NOMO-1 treated with dmso at 0.1 percent for 144 hours (cell line): ENCODE measurements around the gene NSMF.

ENCODE experiments used
- DNase-seq: peaks from one replicate; lab custom pipeline; 2025; ENCODE audit not compliant: unreplicated experiment; lab: John Stamatoyannopoulos, UW

Gene NSMF

DNA sequence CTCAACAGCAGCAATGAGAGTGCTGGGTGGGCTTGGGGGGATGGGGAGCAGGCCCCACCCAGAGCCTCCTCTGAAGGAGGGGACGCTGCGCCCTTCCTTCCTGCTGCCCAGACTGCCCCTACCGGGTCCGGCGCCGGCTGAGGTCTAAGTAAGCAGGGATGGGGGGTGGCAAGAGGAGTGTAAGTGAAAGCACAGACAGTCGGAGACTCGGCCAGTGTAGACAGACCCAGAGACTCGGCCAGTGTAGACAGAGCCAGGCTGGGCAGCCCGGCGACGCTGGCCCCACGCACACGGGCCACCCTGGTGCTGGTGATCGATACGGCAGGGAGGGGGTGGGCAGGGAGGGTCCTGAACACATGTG is 10.6 kb downstream of the NSMF start:
- DNase-seq: no peak

DNA sequence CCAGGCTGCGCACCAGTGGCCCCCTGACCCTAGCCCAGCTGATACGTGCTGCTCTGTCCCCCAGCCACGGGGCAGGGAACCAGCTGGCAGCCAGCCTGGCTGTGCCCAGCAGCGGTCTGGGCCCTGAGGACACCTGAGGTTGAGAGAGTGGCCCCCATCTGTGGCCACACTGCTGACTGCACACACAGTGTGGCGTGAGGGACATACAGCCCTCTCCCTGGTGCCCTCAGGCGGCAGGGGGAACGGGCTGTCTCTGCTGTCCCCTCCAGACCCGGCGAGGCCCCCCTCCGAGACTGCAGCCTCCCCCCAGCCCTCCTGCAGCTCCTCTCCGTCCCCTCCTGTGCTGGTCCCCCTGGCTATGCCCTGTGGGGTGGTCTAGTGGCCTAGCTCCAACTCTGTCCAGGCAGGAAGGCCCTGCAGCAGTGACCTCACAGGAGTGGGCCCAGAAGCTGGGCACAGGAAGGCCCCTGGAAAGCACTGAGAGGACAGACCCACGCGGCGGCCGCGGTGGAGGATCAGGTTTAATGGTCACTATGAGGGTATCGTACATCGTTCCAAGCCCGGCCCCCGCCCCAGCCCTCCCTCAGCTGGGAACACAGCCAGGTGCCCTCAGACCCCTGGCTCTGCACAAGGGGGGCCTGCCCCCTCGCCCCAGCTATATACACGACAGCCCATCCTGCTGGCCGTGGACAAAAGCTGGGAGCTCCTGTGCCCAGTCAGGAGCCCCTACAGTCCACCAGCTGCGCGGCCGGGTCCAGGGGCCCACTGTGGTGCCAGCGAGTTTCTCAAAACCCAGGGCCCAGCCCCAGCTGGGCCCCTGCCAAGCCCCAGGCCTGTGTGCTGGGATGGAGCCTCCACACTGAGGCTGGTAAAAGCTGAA is 11.2 kb downstream of the NSMF start:
- DNase-seq: no peak

DNA sequence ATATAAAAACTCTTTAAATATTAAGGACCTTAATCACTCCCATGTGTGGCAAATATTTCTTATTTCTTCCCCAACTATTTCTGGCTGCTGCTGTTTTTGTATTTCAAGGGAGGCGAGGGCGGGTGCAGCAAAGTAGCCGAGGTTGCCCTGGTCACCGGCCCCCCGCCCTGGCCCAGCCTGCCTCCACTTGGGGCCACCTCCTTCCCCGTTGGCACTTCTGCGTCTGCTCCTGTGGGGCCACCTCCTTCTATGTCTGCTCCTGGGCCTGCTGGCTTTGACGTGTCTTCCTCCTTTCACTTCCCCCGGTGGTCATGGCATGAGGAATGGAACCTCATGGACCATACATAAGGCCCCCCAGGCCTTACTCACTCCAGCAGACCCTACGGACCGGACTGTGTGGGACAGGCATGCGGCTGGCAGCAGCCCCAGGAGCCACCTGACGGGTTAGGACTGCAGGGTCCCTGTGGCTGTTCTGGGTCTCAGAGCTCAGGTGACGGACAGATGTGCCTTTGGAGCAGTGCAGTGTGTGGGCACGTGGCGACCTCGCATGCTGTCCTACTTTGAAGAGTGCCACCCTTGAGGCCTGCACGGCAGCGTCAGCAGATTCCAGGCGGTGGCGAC is 12.2 kb downstream of the NSMF start:
- peak; percentile 87 for DNase-seq

DNA sequence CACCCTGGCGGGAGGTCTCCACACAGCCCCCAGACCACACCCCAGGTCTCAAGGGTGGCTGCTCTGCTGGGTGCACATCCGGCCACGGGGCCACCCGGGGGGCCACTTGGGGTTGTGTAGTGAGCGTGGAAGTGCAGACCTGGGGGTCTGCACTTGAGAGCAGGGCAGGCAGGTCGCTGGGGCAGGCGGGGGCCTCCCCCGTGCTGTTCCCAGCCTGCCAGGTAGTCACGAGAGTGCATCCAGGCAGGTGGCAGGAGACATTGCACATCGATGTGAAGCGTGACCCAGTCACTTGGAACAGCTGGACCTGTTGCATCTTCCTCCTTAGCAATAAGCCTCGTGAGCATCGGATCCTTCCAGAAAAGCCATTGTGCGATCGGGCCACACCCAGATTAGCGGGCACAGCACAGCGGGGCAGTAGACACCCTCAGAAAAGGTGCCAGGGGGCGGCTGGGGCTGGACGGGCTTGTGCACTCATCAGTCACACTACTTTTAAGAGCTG is 13.2 kb downstream of the NSMF start:
- DNase-seq: no peak

DNA sequence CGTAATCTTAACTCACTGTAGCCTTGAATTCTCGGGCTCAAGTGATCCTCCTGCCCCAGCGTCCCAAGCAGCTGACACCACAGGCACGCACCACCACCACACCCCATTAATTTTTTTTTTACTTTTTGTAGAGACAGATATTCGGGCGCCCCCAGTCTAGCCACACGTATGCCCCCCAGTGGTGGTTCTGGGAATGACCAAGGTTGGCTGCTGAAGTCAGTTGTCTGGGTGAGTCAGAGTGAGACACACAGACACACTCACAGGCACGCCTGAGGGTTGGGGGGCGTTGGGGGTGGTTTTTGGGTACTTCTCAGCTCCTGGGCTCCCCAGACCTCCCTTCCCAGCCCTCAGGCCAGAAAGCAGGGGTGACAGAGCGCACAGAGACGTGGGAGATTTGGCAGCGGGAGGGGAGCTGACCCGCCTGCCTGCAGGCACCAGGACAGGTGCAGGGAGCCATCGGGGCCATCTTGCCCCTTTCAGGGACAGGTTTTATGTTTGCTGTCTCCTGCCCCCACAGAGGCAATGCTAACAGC is 13.8 kb downstream of the NSMF start:
- peak; percentile 69 for DNase-seq

DNA sequence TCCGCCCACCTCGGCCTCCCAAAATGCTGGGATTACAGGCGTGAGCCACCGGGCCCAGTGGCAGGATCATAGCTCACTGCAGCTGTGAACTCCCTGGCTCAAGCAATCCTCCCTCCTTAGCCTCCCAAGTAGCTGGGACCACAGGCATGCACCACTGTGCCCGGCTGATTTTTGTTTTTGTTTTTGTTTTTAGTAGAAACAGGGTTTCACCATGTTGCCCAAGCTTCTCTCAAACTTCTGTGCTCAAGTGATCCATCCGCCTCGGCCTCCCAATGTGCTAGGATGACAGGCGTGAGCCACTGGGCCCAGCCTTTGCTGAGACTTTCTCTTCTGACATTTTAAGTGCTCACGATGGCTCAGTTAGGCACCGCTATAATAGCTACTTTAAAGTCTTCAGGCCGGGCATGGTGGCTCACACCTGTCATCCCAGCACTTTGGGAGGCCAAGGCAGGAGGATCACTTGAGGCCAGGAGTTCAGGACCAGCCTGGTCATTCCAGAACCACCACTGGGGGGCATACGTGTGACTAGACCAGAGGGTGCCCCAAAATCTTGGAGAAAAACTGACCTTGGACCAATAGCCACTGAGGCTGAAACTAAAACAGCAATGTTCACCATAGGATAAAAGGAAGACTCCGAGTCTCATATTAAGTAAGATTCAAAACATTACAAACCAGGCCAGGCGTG is 14.9 kb downstream of the NSMF start:
- no peak for DNase-seq

DNA sequence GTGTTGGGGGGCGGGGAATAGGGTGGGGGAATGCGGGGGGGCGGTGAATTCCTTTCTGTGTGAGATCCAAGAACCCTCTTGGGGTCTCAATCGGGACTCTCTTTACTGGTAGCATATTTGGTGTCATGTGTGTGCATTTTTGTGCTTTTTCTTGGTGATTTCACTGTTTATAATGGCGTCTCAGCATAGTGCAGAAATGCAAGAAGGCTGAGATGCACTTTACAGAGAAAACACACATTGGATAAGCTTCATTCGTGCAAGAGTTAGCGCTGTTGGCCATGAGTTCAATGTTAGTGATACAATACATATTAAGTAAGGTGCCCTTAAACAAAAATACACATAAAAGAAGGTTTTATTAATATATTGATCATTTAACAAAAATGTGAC is 17.2 kb downstream of the NSMF start:
- no peak for DNase-seq

DNA sequence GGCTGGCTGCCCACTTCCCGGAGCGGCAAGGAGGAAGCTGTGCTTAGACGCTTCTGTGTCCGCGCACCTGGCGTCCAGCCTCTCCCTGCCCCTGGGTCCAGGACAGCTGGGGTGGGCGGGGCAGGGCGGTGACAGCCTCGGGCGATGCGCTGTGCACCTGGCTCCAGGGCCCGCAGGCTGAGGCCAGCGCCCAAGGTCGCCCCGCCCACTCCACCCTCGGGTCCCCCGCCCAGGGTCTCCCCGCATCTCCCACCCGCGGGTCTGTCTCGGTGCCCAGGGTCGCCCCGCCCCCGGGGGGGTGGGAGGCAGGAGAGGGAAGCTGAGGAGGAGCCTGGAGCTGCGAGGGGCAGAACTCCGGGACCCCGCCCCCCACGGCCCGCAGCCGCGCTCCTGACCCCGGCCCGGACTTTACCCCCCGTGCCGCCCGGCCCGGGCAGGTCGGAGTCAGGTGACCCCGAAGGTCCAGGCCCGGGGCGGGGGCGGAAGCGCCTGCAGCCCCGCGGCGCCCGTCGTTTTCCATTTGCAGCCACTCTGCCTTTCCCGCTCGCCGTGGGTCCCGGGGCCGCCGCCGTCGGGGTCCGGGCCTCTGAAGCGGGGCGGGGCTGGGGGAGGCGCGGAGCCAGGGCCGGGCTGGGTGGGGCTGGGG is 17.7 kb downstream of the NSMF start, which contains the start of gene ENTPD8:
TSS of gene ENTPD8 (minus strand) at position 69 of the 646 bp plus-strand sequence. CDS start 3,072 bp downstream, outside the sequence.
- no peak for DNase-seq

DNA sequence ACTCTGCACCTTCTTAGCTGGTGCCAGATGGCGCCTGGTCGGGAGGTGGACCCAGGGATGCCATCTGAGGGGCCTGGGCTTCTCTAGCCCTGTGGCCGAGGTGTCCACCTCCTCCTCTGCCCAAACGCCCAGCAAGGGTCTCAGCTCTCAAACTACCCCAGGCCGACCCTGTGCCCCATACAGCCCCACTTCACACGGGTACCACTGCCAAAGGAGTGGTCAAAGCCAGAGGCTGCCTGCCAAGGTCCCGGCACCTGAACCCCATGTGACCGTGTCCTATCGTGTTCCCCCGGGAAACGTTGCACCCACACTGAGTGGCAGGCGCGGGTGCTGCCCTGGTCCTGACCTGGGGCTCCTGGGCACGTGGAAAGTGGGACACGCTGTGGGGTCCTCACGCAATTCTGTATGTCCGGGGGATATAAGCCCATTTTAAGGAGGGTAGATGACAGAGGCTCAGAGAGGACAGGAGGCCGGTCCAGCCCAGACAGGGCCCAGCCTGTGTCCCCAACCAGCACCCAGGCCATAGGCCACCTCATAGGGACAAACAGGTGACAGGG is 19.9 kb downstream of the NSMF start:
- DNase-seq: no peak

DNA sequence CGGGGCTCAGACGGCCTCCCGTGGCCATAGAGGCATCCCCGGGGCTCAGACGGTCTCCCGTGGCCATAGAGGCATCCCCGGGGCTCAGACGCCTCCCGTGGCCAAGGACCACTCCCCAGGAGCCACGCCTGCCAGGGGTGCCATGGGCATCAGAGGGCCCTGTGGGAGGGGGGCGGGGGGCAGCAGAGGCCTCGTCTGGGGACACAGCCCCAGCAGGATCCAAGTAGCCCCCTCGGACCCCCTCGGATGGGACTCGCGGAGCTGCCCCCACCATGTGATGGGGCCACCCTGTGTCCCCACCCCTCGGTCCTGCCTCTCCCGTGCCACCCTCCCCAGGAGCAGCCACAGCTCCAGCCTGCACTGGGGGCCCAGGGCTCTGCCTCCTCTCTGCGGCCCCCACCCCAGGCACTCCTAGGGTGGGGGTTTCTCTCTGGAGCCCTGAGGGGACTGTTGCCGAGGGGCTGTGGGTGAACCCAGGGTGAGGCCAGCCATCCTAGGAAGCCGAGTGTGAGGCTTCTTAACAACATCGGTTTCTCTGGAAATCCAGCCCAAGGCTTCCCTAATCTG is 20.5 kb downstream of the NSMF start:
- DNase-seq: no peak

DNA sequence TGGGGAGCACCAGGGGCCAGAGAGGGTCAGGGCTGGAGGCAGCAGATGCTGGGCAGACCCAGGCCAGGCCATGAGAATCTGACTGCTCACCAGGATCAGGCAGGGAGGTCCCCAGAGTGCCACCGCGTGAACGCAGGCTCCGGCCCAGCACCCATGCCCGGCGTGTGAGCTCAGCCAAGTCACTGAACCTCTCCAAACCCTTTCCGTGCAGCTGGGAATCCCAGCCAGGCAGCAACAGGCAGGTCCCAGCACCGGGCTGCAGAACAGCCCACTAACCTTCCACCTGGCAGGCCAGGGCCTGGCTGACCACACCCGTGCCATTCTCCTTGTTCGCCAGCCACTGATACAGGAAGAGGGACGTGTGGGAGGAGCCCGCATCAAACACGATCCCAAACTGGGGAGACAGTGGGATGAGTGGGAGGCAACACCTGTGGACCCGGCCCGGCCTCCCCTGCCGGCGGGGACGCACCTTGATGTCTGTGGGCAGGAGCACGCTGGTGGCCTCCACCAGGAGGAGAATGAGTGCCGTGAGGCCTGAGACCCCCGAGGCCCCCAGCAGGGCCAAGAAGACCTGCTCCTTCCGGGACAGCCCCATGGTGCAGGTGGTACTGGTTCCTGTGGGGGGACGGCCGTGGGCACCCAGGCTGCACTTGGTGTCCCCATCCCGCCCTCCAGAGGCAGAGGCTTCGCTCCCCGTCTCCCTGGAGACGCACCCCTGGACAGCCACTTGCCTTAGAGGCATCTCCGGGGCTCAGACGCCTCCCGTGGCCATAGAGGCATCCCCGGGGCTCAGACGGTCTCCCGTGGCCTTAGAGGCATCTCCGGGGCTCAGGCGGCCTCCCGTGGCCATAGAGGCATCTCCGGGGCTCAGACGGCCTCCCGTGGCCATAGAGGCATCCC is 21.2 kb downstream of the NSMF start:
- no peak for DNase-seq

DNA sequence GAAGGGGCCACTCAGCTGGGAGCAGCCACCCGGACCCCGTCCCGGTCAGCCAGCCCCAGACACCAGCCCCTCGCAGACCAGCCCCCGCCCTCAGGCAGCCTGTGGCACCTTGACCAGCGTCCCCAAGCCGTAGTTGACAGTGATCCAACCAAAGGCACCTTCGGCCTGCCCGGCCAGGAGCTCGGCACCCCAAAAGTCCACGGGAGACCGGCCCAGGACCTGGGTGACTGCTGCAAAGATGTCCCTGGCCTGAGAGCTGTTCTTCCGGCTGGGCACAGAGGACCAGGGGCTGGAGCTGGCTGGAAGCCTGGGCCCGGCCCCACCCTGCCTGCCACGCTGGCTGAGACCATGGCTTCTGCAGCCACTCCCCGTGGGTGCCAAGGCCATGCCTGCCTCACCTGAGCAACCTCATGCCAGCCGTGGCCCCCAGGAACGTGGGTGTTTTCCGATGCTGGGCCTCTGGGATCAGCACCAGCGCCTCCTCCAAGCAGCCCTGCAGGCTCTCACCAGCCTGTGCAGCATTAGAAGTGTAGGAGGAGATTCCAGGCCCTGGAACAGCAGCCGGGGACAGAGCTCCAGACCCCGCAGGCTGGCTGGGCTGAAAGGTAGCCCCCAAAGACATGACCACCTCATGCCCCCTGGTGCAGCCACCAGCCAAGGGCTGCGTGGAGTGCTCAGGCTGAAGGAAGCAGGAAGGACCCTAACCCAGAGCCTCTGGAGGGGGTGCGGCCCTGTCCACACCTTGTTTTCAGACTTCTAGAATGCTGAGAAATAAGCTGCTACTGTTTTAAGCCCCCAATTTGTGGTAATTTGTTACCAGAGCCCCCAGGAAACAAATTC is 22.2 kb downstream of the NSMF start:
- DNase-seq: no peak

DNA sequence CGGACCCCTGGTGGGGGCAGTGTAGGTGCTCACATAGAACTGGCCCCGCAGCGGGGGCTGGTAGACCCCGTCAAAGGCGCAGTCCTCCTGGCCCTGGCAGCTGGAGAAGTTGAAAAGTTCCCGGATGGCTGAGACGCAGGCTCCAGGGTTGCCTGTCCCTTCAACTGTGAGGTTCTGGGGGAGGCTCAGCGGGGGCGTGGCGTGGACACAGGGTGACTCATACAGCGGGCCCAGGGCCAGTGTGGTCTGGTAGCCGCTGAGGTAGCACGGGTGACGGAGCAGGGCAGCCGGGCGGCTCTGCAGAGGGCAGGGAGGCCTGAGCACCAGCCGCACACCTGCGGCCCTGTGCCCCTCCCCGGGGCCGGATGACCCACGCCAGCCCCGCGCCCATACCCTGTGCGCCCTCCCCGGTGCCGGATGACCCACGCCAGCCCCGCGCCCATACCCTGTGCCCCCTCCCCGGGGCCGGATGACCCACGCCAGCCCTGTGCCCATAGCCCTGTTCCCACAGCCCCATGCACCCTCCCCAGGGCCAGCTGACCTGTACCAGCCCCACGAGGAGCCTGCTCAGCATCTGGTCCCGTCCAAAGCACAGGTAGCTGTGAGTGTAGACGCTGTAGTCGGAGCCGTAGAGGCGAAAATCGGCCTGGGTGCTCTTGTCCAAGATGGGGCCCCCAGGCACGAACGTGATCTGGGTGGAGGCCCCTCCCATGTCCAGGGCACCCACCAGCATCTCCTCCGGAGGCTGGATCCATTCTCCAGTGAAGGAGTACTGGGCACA is 23.0 kb downstream of the NSMF start:
- peak; percentile 29 for DNase-seq

DNA sequence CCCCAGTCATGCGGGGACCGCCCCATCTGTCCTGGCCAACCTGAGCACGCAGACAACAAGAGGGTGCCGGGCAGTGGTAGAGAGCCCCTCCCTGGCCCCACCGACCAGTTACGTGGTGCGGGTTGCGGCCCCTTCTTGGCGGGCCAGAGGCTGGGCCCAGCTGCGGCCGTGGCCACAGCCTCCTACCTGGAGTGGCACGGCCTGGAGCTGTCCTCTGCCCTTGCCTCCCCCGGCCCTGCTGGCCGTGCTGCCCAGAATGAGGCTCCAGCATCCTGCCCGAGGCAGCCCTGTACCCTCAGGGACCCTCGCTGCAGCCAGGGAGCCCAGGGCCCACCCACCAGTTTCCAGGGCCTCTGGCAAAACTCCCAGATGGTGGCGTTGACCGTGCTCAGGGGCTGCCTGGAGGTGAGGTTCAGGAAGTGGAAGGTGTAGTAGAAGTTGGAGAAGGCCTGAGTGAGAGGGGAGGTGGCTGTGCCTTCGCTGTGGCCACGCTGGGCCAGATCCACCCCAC is 23.7 kb downstream of the NSMF start:
- DNase-seq: no peak

DNA sequence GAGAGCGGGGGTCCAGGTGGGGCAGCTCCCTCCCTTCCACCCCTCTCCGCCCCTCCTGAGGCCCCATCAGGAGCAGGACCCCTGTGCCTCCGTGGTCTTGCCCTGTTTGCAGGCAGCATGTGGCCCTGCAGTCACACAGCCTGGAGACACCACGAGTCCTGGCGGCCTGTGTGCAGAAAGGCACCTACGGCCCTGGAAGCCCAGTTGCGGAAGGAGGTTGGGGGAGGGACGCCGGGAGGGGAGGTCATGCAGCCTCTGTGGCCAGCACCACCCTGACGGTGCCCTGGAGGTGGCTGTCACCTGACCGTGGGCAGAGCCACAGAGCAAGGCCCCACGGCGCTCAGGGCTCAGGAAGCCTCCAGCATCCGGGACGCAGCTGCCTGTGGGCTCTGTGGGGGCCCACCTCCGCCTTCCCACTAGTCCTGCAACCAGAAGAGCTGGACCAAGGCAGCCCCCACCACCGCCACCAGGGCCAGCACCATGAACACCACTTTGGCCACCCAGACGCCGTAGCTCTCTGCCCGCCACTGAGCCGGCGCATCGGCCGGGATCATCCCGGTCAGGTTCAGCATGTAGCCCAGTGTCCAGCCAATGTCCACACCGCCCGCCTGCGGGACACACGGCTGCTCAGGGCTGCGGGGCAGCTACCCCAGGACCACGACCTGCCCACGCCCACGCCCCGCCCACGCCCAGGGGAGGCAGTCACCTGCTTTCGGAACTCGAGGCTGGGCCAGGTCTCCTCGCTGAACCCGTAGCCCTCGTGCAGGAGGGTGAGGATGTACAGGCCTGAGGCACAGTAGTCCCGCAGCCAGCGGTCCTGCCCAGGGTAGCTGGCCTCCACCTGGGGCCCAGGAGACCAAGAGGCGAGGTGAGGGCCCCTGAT is 24.4 kb downstream of the NSMF start:
- no peak for DNase-seq

DNA sequence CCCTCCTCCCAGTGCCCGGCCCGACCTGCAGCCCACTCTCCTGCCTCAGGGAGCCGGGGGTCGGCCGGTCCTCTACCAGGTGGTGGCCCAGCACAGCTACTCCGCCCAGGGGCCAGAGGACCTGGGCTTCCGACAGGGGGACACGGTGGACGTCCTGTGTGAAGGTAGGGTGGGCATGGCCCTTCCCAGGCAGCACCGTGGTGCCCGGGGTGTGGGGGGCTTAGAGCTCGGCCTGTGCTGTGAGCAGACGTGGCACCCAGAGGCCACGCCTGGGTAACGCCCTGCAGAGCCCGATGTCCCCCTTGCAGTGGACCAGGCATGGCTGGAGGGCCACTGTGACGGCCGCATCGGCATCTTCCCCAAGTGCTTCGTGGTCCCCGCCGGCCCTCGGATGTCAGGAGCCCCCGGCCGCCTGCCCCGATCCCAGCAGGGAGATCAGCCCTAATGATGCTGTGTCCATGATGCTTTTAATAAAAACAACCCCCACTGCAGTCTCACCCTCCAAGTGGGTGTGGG is 25.2 kb downstream of the NSMF start:
- DNase-seq: no peak
